Activated T-helper 1 cell treated with Interleukin-2 at 50 U/mL for 16 hours (primary cell): ENCODE data around the gene FNDC1.

Source experiments
- DNase-seq: peaks from one replicate; pipeline ENCODE4 v3.0.0-alpha.2; 2020; ENCODE audit warnings: low read depth

Gene FNDC1

GRCh38 chr6:159309723-159310122, 140.5 kb downstream of the FNDC1 start:
- no peak for DNase-seq

- DNase-seq: no peak
Observed at GRCh38 chr6:159311618-159312017, 142.4 kb downstream of the FNDC1 start.

- no peak for DNase-seq
Observed at GRCh38 chr6:159312206-159312605, 143.0 kb downstream of the FNDC1 start.

GRCh38 chr6:159313018-159313417, 143.8 kb downstream of the FNDC1 start:
- DNase-seq: no peak

GRCh38 chr6:159315562-159315961, 146.4 kb downstream of the FNDC1 start:
- DNase-seq: no peak

GRCh38 chr6:159317430-159317829, 148.2 kb downstream of the FNDC1 start:
- no peak for DNase-seq

- no peak for DNase-seq
Observed at GRCh38 chr6:159321267-159321666, 152.1 kb downstream of the FNDC1 start.
